ENCODE measurements around the gene MTHFD2L.

MTHFD2L gene

DNA sequence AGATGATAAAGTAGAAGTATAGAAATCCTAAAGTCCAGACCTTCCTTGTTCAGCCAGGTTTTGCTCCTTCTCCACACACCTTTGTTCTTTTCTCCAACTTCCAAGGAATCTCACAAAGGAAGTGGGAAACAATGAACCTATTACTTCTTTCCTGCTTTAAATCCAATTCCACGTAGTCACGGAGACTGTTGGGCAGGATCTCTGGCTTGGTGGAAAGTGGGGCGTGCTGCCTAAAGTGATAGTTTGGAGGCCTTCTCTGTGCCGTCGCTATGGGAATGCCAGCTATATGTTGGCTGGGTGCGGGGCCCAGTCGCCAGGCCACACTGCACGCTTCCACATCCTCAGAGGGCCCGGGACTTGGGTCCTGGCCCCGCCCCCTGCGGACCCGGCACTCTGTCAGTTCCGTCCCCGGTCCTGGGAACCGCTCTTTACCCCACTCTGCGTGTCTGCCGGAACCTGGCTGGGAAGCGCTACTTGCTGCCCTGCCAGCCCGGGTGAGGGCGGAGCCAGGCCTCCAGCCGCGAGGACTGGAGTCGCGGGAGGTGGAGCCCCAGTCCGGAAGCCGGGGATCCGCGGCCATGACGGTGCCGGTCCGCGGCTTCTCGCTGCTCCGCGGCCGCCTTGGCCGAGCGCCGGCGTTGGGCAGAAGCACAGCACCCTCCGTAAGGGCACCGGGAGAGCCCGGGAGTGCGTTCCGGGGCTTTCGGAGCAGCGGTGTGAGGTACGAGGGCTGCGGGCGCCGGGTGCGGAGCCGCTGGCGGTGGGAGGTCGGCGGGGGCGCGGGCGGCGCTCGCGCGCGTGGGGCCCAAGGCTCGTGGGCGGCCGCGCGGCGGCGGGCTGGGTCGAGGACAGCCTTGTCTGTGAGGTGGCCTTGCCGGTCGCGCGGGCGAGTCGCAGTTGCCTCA, at the start of gene MTHFD2L:
Gene MTHFD2L (plus strand): TSS at position 558 of the 905 bp plus-strand sequence. CDS start 21 bp downstream, at position 579.
- Histone ChIP-seq H3K4me1 (ENCODE audit: control insufficient read depth, insufficient read depth, low read length) (peaks cover 24% of the 10 kb centered on the region), H3K27me3 (replicated peaks; ENCODE audit: control insufficient read depth, insufficient read depth, low read length) (no peaks in the 10 kb centered on the region), H3K36me3 (ENCODE audit: control insufficient read depth, insufficient read depth, low read length, severe bottlenecking) (peaks cover 21% of the 10 kb centered on the region), H3K9ac (ENCODE audit: low read length) (peak within 1 kb of the TSS; percentile 88), H3K4me3 (ENCODE audit: low read length) (peak within 1 kb of the TSS; percentile 83), H3K9me3 (ENCODE audit: control insufficient read depth, low read length) (no peaks in the 10 kb centered on the region)
- DNase-seq (ENCODE audit: low read depth), result peak; percentile 98

DNA sequence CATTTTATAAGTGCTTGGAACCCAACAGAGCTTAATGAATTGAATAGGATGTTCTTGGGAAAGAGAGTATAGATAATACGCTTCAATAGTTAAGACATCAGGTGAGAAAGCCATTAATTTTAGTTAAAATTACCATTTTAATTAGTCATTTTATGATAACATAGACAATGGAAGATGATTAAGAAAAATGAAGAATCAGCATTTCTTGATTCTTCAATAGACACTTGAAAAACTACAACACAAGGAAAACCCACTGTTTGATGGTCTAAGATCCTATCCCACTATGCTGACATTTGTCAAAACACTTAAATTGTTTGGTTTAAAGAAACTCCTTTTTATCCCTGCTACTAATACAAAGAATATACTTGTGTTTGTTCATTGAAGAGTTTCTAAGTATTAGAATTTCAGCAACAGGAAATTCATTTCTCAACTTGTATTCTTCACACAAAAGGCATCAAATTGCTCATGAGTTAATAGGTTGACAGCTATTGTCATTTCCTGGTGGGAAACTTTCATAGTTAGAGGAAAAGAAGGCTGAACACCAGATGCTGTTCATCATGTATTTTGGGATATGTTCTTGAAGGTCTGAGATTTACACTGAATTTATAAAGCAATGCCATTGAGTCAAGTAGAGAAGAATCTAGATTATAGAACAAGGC, 49.3 kb upstream of the MTHFD2L start:
- H3K27me3 ChIP-seq (replicated peaks; ENCODE audit: control insufficient read depth, insufficient read depth, low read length), result no peaks in the 10 kb centered on the region
- H3K36me3 ChIP-seq (ENCODE audit: control insufficient read depth, insufficient read depth, low read length, severe bottlenecking), result no peaks in the 10 kb centered on the region
- peak overlapping the region; percentile 59 for H3K9ac ChIP-seq (ENCODE audit: low read length)
- no peak for DNase-seq (ENCODE audit: low read depth)
- H3K4me1 ChIP-seq (ENCODE audit: control insufficient read depth, insufficient read depth, low read length), result peaks cover 73% of the 10 kb centered on the region
- no peaks in the 10 kb centered on the region for H3K9me3 ChIP-seq (ENCODE audit: control insufficient read depth, low read length)
- peak overlapping the region; percentile 46 for H3K4me3 ChIP-seq (ENCODE audit: low read length)

DNA sequence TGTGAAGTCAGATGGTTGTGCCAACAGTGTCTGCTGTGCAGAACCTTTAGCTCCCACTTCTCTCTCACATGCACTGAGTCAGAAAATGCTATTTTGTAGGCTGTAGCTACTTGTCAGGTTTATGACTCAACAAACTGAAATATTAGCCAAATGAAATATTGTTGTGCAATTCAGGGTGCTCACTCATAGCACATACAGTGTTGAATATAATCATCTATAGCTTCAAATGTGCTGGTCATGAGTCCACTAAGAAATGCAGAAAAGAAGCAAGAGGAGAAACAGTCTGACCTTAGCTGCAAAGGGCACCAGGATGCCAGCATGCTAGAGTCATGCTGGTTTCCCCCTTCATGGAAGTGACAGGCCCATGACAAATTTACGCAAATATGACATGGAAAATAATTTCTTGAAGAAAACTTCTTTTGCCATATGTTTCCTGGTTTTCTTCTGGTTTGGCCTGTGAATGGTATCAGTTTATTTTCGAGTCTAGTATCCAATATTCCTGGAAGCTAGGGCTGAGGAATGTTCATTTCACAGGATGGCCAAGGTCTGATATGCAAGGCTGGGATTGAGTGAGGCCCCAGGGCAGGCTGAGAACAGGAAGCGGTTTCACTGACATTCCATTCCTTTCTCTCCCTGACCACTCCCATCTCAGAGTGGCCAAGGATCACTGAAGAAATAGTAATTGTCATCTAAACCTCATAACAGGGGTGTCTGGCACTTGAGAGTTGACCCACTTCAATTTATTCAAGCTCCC, 48.6 kb upstream of the MTHFD2L start:
- Histone ChIP-seq H3K36me3 (ENCODE audit: control insufficient read depth, insufficient read depth, low read length, severe bottlenecking) (no peaks in the 10 kb centered on the region), H3K4me1 (ENCODE audit: control insufficient read depth, insufficient read depth, low read length) (peaks cover 68% of the 10 kb centered on the region), H3K9ac (ENCODE audit: low read length) (peak overlapping the region; percentile 77), H3K27me3 (replicated peaks; ENCODE audit: control insufficient read depth, insufficient read depth, low read length) (no peaks in the 10 kb centered on the region), H3K4me3 (ENCODE audit: low read length) (peak overlapping the region; percentile 66), H3K9me3 (ENCODE audit: control insufficient read depth, low read length) (no peaks in the 10 kb centered on the region)
- peak; percentile 96 for DNase-seq (ENCODE audit: low read depth)

DNA sequence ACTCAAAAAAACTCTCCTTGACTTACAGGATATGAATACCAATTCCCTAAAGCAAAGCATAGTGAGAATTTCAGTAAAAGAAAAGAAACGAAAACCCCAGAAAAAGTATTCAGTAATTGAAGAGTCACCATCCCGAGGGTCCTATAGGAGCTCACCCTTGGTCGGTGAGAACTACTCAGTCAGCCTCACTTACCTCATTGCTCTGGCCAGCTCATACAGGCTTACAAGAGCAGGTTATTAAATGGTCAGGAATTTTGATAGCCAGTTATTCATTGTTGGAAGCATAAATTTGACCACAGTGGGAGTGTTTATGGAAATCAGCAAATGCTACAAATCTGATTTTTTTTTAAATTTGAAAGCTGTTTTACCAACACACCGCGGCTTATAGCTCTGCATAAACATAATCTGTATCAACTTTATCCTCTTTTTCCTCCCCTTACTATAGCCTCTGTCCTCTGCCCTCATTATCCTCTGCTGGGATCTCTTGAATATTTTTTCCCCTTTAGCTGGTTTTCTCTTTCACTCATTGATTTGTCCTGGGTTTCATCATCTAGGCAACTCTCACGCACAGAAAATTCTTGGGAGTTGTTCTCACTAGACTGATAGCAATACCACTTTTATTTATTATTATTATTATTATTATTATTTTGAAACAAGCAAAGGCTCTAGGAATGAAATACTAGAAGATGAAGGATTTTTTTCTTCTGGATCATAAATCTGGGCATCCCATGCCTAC, 47.9 kb upstream of the MTHFD2L start:
- peak overlapping the region; percentile 77 for H3K9ac ChIP-seq (ENCODE audit: low read length)
- no peaks in the 10 kb centered on the region for H3K27me3 ChIP-seq (replicated peaks; ENCODE audit: control insufficient read depth, insufficient read depth, low read length)
- H3K4me1 ChIP-seq (ENCODE audit: control insufficient read depth, insufficient read depth, low read length), result peaks cover 62% of the 10 kb centered on the region
- no peaks in the 10 kb centered on the region for H3K36me3 ChIP-seq (ENCODE audit: control insufficient read depth, insufficient read depth, low read length, severe bottlenecking)
- H3K4me3 ChIP-seq (ENCODE audit: low read length), result peak overlapping the region; percentile 66
- DNase-seq (ENCODE audit: low read depth), result peak; percentile 75
- H3K9me3 ChIP-seq (ENCODE audit: control insufficient read depth, low read length), result no peaks in the 10 kb centered on the region

DNA sequence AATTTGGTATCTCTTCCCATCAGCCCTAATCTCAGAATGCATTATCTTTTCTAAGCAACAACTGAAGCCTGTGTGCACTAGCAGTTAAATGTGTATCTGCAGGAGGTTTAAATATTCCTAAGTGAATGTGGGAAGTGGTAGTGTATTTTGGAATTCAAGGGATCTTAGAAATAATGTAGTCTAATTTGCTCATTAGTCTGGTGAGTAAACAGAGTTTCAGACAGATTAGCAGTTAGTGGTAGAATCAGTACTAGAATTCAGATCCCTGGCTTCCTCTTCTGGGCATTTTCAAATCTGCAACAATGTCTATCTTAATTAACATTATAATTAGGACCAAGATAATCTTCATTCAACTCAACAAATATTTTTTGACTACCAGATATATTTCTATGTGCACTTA, 47.2 kb upstream of the MTHFD2L start:
- Histone ChIP-seq H3K9me3 (ENCODE audit: control insufficient read depth, low read length) (no peaks in the 10 kb centered on the region), H3K4me3 (ENCODE audit: low read length) (peak overlapping the region; percentile 34), H3K27me3 (replicated peaks; ENCODE audit: control insufficient read depth, insufficient read depth, low read length) (no peaks in the 10 kb centered on the region), H3K4me1 (ENCODE audit: control insufficient read depth, insufficient read depth, low read length) (peaks cover 58% of the 10 kb centered on the region), H3K9ac (ENCODE audit: low read length) (peak overlapping the region; percentile 53), H3K36me3 (ENCODE audit: control insufficient read depth, insufficient read depth, low read length, severe bottlenecking) (no peaks in the 10 kb centered on the region)
- DNase-seq (ENCODE audit: low read depth), result no peak

DNA sequence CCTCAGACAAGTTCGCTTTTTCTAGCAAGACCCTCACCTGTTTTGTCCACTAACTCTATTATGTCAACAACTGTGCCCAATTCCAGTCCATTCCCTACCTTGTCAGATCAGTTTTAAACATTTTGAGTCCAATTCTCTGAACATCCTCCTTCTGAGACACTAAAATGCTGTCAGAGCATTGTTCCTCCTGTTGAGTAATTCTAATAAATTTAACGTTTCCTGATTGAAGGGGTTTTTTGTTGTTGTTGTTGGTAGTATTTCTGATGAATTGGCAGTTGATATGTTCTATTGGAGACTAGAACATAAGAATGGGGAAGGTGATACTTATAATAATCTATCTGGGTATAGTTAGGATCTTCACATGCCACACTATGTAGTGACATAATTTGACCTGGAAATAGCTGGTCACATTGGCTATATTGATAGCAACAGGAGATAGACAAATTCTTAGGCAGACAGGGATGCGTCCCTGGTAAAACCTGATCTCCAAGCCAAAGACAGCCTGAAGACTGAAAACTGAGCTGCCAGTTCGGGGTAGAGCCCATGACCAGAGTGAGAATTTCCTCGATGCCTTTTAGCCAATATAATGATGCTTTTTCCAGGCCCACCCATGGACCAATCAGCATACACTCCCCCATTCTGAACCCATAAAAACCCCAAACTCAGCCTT, 46.5 kb upstream of the MTHFD2L start:
- Histone ChIP-seq H3K9ac (ENCODE audit: low read length) (peak overlapping the region; percentile 53), H3K4me1 (ENCODE audit: control insufficient read depth, insufficient read depth, low read length) (peaks cover 53% of the 10 kb centered on the region), H3K4me3 (ENCODE audit: low read length) (no peak overlapping the region), H3K27me3 (replicated peaks; ENCODE audit: control insufficient read depth, insufficient read depth, low read length) (no peaks in the 10 kb centered on the region), H3K9me3 (ENCODE audit: control insufficient read depth, low read length) (no peaks in the 10 kb centered on the region), H3K36me3 (ENCODE audit: control insufficient read depth, insufficient read depth, low read length, severe bottlenecking) (no peaks in the 10 kb centered on the region)
- no peak for DNase-seq (ENCODE audit: low read depth)

DNA sequence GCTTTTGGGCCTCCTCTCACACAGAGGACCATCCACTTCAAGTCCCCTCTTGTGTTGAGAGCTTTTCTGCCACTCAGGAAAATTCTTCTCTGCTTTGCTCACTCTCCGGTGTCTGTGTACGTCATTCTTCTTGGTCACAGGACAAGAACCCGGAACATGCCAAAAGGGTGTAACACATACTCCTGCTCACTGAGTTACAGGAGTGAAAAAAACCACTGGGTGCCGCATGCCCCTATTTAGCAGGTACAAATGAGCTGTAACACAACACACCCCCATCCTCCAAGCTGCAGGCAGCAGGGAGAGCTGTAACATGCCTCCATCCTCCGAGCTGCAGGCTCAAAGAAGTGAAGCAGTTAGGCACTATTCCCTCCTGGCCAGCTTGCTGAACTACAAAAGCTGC, 45.9 kb upstream of the MTHFD2L start:
- no peak for DNase-seq (ENCODE audit: low read depth)
- Histone ChIP-seq H3K9me3 (ENCODE audit: control insufficient read depth, low read length) (no peaks in the 10 kb centered on the region), H3K36me3 (ENCODE audit: control insufficient read depth, insufficient read depth, low read length, severe bottlenecking) (no peaks in the 10 kb centered on the region), H3K4me3 (ENCODE audit: low read length) (no peak overlapping the region), H3K27me3 (replicated peaks; ENCODE audit: control insufficient read depth, insufficient read depth, low read length) (no peaks in the 10 kb centered on the region), H3K4me1 (ENCODE audit: control insufficient read depth, insufficient read depth, low read length) (peaks cover 57% of the 10 kb centered on the region), H3K9ac (ENCODE audit: low read length) (peak overlapping the region; percentile 1)

DNA sequence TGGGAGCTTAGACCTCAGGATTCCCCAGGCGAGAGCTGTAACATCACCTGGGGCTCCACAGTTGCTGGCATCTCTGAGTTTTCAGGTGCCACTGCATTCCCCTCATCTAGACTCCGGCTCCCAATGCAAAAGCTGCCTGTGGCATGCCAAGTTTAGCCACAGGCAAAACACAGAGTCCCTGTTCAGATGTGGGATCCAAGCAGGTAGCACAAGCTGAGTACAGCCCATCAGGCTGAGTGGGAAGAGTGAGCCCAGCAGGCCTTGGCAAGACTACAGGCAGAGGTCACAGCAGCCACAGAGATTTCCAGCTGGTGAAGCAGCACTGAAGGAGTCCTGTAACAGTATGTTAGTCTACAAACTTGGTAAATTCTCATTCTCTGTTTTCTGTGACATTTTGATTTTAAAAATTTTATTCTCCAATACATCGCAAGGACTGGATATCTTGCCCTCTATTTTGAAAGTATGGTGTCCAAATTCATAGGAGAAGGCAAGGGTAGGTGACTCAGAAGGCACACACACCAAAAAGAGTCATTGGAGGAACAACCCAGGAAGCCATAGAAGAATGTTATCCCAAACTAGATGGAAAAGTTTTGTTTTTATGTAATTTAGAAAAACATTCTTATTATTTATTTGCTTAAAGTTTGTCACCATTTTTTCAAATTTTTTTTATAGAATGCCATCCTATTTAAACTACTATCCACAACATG, 45.4 kb upstream of the MTHFD2L start:
- no peak for DNase-seq (ENCODE audit: low read depth)
- Histone ChIP-seq H3K9ac (ENCODE audit: low read length) (peak overlapping the region; percentile 1), H3K4me1 (ENCODE audit: control insufficient read depth, insufficient read depth, low read length) (peaks cover 62% of the 10 kb centered on the region), H3K9me3 (ENCODE audit: control insufficient read depth, low read length) (no peaks in the 10 kb centered on the region), H3K27me3 (replicated peaks; ENCODE audit: control insufficient read depth, insufficient read depth, low read length) (no peaks in the 10 kb centered on the region), H3K4me3 (ENCODE audit: low read length) (no peak overlapping the region), H3K36me3 (ENCODE audit: control insufficient read depth, insufficient read depth, low read length, severe bottlenecking) (no peaks in the 10 kb centered on the region)

DNA sequence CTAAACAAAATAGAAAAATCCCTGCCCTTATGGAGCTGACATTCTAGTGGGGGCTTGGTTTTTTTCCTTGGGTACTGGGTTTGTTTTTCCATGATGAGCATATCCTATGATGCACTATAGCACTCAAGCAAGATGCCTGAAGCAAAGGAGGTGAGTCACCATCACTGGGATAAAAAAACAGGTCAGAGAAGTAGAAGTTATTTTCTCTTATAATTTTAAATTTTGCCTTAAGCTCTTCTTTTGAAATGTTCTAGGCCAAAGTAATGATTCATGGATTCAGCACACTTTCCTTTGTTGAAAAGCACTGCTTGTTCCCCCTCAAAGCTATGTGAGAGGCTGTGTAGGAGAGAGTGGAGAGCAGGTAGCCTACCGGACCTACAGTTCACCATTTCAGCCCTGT, 43.7 kb upstream of the MTHFD2L start:
- Histone ChIP-seq H3K9ac (ENCODE audit: low read length) (no peak overlapping the region), H3K9me3 (ENCODE audit: control insufficient read depth, low read length) (no peaks in the 10 kb centered on the region), H3K4me3 (ENCODE audit: low read length) (no peak overlapping the region)

DNA sequence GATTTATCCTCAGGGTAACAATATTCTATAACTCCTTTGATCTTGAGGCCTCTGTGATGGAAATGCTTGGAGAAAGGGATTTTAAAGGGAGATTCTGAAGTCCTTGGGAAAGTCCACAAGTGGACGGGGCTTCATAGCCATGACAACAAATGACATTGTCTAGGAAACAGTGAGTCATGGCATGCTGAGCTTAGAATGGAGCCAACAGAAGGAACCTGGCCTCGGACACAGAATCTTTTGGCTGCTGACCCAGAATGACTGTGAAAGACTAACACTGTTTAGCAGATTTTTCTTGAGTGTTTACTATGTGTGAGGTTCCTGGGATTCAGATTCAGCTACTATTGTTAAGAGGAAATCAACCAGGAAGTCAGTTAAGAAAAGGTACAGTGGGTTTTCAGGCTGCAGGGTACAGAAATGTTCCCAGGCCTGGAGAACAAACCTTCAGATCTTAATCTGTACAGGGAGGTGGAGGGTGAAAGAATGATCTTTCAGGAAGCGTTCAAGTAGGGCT, 40.8 kb upstream of the MTHFD2L start:
- DNase-seq (ENCODE audit: low read depth), result peak; percentile 91

More for the DNA sequence above, 43.7 kb upstream of the MTHFD2L start:
- peak; percentile 82 for DNase-seq (ENCODE audit: low read depth)
- Histone ChIP-seq H3K4me1 (ENCODE audit: control insufficient read depth, insufficient read depth, low read length) (peaks cover 50% of the 10 kb centered on the region), H3K27me3 (replicated peaks; ENCODE audit: control insufficient read depth, insufficient read depth, low read length) (no peaks in the 10 kb centered on the region), H3K36me3 (ENCODE audit: control insufficient read depth, insufficient read depth, low read length, severe bottlenecking) (no peaks in the 10 kb centered on the region)

More for the DNA sequence above, 40.8 kb upstream of the MTHFD2L start:
- peaks cover 21% of the 10 kb centered on the region for H3K4me1 ChIP-seq (ENCODE audit: control insufficient read depth, insufficient read depth, low read length)
- H3K9ac ChIP-seq (ENCODE audit: low read length), result peak overlapping the region; percentile 35
- no peaks in the 10 kb centered on the region for H3K9me3 ChIP-seq (ENCODE audit: control insufficient read depth, low read length)
- H3K36me3 ChIP-seq (ENCODE audit: control insufficient read depth, insufficient read depth, low read length, severe bottlenecking), result no peaks in the 10 kb centered on the region
- peak overlapping the region; percentile 14 for H3K4me3 ChIP-seq (ENCODE audit: low read length)
- H3K27me3 ChIP-seq (replicated peaks; ENCODE audit: control insufficient read depth, insufficient read depth, low read length), result no peaks in the 10 kb centered on the region
